Measurements from ENCODE around the gene C1orf167.
"Not testable (repeated sequence)": the region's sequence is repeated elsewhere in the genome, so short reads cannot be mapped to it uniquely, and the experiment has no call there.

The C1orf167 gene

DNA sequence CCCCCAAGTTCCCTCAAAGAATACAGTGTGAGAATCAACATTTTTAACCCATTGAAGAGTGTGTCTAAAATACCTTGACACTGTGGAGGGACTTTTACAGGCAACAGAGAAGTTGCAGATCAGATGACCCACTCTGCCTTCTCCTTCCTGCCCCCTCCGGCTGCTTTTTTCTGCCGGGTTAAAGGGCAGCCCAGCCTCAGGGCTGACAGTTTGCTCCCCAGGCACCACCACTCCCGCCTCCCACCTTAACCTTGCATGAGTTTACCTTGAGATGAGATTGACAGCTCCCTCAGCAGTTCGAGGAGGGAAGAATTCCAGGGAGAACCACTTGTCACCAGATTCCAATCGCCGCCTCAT is 40.6 kb downstream of the C1orf167 start:
- Histone ChIP-seq H3K4me3 (ENCODE audit: low read length) (peak overlapping the region; percentile 97), H3K27me3 (ENCODE audit: control insufficient read depth, low read length) (no peaks in the 10 kb centered on the region), H3K79me2 (ENCODE audit: control insufficient read depth, low read length) (peaks cover 52% of the 10 kb centered on the region), H4K20me1 (ENCODE audit: control insufficient read depth, insufficient read depth, low read depth, low read length) (peaks cover 13% of the 10 kb centered on the region; the same call in 1 of the 2 replicates), H3K4me2 (ENCODE audit: low read length) (peak overlapping the region; percentile 100), H3K4me1 (ENCODE audit: control insufficient read depth, low read length) (peaks cover 42% of the 10 kb centered on the region), H3F3A (ENCODE audit: control insufficient read depth, insufficient read depth) (peaks cover 5% of the 10 kb centered on the region), H3K36me3 (ENCODE audit: control insufficient read depth, low read length) (peaks cover 65% of the 10 kb centered on the region), H3K9me3 (ENCODE audit: control insufficient read depth, insufficient read depth, low read length) (no peaks in the 10 kb centered on the region), H3K27ac (ENCODE audit: low read depth, low read length) (no peak overlapping the region), H3K9me2 (replicated peaks; ENCODE audit: control insufficient read depth, low read length) (no peaks in the 10 kb centered on the region)
- no peak for TF ChIP-seq EZH2phosphoT487 (IDR thresholded peaks at IDR 0.05; ENCODE audit: borderline replicate concordance, low read length)
- TF ChIP-seq, protein P1, sequence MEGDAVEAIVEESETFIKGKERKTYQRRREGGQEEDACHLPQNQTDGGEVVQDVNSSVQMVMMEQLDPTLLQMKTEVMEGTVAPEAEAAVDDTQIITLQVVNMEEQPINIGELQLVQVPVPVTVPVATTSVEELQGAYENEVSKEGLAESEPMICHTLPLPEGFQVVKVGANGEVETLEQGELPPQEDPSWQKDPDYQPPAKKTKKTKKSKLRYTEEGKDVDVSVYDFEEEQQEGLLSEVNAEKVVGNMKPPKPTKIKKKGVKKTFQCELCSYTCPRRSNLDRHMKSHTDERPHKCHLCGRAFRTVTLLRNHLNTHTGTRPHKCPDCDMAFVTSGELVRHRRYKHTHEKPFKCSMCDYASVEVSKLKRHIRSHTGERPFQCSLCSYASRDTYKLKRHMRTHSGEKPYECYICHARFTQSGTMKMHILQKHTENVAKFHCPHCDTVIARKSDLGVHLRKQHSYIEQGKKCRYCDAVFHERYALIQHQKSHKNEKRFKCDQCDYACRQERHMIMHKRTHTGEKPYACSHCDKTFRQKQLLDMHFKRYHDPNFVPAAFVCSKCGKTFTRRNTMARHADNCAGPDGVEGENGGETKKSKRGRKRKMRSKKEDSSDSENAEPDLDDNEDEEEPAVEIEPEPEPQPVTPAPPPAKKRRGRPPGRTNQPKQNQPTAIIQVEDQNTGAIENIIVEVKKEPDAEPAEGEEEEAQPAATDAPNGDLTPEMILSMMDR (IDR thresholded peaks at IDR 0.05; ENCODE audit: low read depth, low read length, poor library complexity, severe bottlenecking): no peak

DNA sequence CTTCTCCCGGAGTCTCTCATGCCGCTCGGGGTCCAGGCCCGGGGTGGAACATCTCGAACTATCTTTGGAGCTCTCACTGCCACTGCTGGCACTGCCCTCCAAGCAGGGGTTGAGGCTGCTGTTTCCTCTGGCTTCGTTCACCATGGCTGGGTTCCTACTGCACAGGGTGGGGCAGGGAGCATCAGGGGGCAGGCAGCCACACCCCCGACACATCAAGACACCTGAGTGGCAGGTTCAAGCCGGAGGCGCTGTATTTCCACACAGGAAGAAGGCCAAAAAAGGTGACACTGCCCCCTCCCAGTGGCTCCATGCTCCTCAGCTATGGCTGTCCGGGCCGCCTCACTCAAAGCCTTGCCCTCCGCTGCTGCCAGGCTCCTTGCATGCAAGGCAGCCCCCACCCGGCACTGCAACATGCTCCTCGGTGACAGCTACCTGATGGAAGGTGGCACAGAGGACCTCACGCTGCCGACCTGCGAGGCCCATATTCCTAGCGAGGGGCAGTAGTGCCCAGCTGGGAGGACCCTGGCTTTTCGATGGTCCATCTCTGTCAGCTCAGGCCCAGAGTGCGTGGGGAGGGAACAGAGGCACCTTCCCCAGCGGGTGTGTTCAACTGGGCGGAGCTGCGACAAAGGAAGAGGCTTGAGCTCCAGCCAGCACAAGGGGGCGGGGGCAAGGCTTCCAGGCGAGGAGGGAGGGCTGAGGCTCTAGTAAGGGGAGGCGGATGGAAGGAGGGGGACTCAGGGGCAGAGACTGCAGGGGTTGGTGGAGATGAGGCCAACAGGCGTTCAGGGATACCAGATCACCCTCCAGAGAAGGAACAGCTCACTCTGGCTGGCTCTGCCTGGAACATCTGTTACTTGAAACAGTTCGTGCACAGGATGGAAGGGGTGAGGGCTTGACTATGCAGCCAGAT is 41.2 kb downstream of the C1orf167 start:
- H3K27ac ChIP-seq (ENCODE audit: low read depth, low read length): peak overlapping the region; percentile 82

DNA sequence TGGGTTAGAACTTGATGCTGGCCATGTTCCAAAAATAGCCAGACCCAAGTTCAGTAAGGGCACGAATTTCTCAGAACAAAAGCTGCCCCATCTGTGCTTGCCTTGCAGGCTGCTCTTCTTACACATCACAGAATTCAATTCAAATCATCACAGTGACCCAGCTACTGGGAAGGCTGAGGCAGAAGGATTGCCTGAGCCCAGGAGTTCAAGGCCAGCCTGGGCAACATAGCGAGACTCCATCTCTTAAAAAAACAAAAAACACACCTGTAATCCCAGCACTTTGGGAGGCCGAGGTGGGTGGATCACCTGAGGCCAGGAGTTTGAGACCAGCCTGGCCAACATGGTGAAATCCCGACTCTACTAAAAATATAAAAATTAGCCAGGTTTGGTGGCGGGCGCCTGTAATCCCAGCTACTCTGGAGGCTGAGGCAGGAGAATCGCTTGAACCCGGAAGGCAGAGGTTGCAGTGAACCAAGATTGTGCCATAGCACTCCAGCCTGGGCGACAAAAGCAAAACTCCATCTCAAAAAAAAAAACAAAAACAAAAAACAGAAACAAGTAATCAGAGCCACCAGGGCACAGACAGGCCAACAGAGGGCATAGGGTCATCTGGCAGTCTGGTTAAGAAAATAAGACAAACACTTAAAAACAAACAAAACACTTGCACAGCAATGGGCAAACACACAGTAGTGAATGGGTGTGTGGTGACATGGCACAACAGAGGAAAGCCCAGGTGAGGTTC is 42.1 kb downstream of the C1orf167 start:
- peaks cover 67% of the 10 kb centered on the region for H3K79me2 ChIP-seq (ENCODE audit: control insufficient read depth, low read length)
- not testable (repeated sequence) for H3K9me2 ChIP-seq (replicated peaks; ENCODE audit: control insufficient read depth, low read length)

More for the DNA sequence above, 41.2 kb downstream of the C1orf167 start:
- H3K27me3 ChIP-seq (ENCODE audit: control insufficient read depth, low read length): no peaks in the 10 kb centered on the region
- H3K79me2 ChIP-seq (ENCODE audit: control insufficient read depth, low read length): peaks cover 58% of the 10 kb centered on the region
- peaks cover 66% of the 10 kb centered on the region for H3K36me3 ChIP-seq (ENCODE audit: control insufficient read depth, low read length)
- peaks cover 5% of the 10 kb centered on the region for H3F3A ChIP-seq (ENCODE audit: control insufficient read depth, insufficient read depth)
- H3K4me3 ChIP-seq (ENCODE audit: low read length): peak overlapping the region; percentile 97
- no peaks in the 10 kb centered on the region for H3K9me2 ChIP-seq (replicated peaks; ENCODE audit: control insufficient read depth, low read length)
- peaks cover 48% of the 10 kb centered on the region for H3K4me1 ChIP-seq (ENCODE audit: control insufficient read depth, low read length)
- no peaks in the 10 kb centered on the region for H3K9me3 ChIP-seq (ENCODE audit: control insufficient read depth, insufficient read depth, low read length)
- no peak for TF ChIP-seq EZH2phosphoT487 (IDR thresholded peaks at IDR 0.05; ENCODE audit: borderline replicate concordance, low read length)
- TF ChIP-seq, protein P1 (IDR thresholded peaks at IDR 0.05; ENCODE audit: low read depth, low read length, poor library complexity, severe bottlenecking): peak; percentile 20
- H3K4me2 ChIP-seq (ENCODE audit: low read length): peak overlapping the region; percentile 100
- H4K20me1 ChIP-seq (ENCODE audit: control insufficient read depth, insufficient read depth, low read depth, low read length): peaks cover 13% of the 10 kb centered on the region; the same call in 1 of the 2 replicates

More for the DNA sequence above, 42.1 kb downstream of the C1orf167 start:
- not testable (repeated sequence) for H3F3A ChIP-seq (ENCODE audit: control insufficient read depth, insufficient read depth); H3K27me3 ChIP-seq (ENCODE audit: control insufficient read depth, low read length); H3K9me3 ChIP-seq (ENCODE audit: control insufficient read depth, insufficient read depth, low read length)
- H3K4me3 ChIP-seq (ENCODE audit: low read length): peak overlapping the region; percentile 97
- peaks cover 13% of the 10 kb centered on the region; the same call in 1 of the 2 replicates for H4K20me1 ChIP-seq (ENCODE audit: control insufficient read depth, insufficient read depth, low read depth, low read length)
- H3K4me1 ChIP-seq (ENCODE audit: control insufficient read depth, low read length): peaks cover 57% of the 10 kb centered on the region
- H3K4me2 ChIP-seq (ENCODE audit: low read length): peak overlapping the region; percentile 100
- peak overlapping the region; percentile 82 for H3K27ac ChIP-seq (ENCODE audit: low read depth, low read length)
- peaks cover 74% of the 10 kb centered on the region for H3K36me3 ChIP-seq (ENCODE audit: control insufficient read depth, low read length)

Data from DOHH2 (cell line).